Motor neuron (in vitro differentiated cells): Measurements from ENCODE around the gene SUSD2. TPM values are rescaled to one million over a fixed set of nuclear protein-coding genes. Genes with fewer than 3 reads are reported as not detected.
A peak's percentile ranks its signal among the peaks of the same experiment; 100 is the strongest.
"Not testable (repeated sequence)": the region's sequence is repeated elsewhere in the genome, so short reads cannot be mapped to it uniquely, and the experiment has no call there.

Source experiments
- ATAC-seq, 8 experiments: fragments of 200-7000 bp; cut with Tn5 transposase; replicated peaks in 6 of 8; 2 replicates each; pipeline ENCODE4 v1.8.0; 2021; ENCODE audit warnings: mild to moderate bottlenecking in 8 of 8, moderate library complexity in 8 of 8
- H3K27ac ChIP-seq, 2 donors: fragments of 250-450 bp; sonication (Bioruptor Pico); 2 replicates each; pipeline ENCODE4 v1.9.0; 2021; ENCODE audit warnings: antibody characterized with exemption in 2 of 2, mild to moderate bottlenecking in 2 of 2, moderate library complexity in 1 of 2
- H3K4me1 ChIP-seq, 2 donors: fragments of 250-450 bp; sonication (Bioruptor Pico); replicated peaks in 1 of 2; 2 replicates each; pipeline ENCODE4 v1.6.1; 2021; ENCODE audit warnings: antibody characterized with exemption in 2 of 2, mild to moderate bottlenecking in 2 of 2, moderate library complexity in 1 of 2
- H3K4me3 ChIP-seq, 5 donors: fragments of 250-450 bp; sonication (Bioruptor Pico); 2 replicates each; pipeline ENCODE4 v1.9.0; 2021; ENCODE audit warnings: antibody characterized with exemption in 5 of 5, mild to moderate bottlenecking in 5 of 5, moderate library complexity in 4 of 5
- WGBS, 10 experiments: fragments of 450-650 bp; shearing (Covaris generic); methylation state at CpG; one replicate each; pipeline ENCODE4 v1.0.0; 2022; 5-methylcytosine and 5-hydroxymethylcytosine counted together
- in situ Hi-C, 9 experiments: fragments of 400-800 bp; cut with MboI; loops; one replicate each; pipeline ENCODE4 v1.15.0; 2021; ENCODE audit warnings: low sequenced_read_pairs in 9 of 9, low pct_unique_long_range_greater_than_20kb in 2 of 9; ENCODE audit not compliant: unreplicated experiment in 9 of 9
- total RNA-seq, 8 experiments: library from RNA; unstranded; fragments of 300-600 nt; gene quantifications; 2 replicates each; pipeline versions ENCODE4 v1.2.3 to v1.2.4, GENCODE V29; 2022

The SUSD2 gene, protein sequence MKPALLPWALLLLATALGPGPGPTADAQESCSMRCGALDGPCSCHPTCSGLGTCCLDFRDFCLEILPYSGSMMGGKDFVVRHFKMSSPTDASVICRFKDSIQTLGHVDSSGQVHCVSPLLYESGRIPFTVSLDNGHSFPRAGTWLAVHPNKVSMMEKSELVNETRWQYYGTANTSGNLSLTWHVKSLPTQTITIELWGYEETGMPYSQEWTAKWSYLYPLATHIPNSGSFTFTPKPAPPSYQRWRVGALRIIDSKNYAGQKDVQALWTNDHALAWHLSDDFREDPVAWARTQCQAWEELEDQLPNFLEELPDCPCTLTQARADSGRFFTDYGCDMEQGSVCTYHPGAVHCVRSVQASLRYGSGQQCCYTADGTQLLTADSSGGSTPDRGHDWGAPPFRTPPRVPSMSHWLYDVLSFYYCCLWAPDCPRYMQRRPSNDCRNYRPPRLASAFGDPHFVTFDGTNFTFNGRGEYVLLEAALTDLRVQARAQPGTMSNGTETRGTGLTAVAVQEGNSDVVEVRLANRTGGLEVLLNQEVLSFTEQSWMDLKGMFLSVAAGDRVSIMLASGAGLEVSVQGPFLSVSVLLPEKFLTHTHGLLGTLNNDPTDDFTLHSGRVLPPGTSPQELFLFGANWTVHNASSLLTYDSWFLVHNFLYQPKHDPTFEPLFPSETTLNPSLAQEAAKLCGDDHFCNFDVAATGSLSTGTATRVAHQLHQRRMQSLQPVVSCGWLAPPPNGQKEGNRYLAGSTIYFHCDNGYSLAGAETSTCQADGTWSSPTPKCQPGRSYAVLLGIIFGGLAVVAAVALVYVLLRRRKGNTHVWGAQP
- total RNA-seq, result 1 to 10 TPM in 5 of 8 experiments, under 1 TPM in 3; 0.22 to 7.6 (median 1.3) TPM

DNA sequence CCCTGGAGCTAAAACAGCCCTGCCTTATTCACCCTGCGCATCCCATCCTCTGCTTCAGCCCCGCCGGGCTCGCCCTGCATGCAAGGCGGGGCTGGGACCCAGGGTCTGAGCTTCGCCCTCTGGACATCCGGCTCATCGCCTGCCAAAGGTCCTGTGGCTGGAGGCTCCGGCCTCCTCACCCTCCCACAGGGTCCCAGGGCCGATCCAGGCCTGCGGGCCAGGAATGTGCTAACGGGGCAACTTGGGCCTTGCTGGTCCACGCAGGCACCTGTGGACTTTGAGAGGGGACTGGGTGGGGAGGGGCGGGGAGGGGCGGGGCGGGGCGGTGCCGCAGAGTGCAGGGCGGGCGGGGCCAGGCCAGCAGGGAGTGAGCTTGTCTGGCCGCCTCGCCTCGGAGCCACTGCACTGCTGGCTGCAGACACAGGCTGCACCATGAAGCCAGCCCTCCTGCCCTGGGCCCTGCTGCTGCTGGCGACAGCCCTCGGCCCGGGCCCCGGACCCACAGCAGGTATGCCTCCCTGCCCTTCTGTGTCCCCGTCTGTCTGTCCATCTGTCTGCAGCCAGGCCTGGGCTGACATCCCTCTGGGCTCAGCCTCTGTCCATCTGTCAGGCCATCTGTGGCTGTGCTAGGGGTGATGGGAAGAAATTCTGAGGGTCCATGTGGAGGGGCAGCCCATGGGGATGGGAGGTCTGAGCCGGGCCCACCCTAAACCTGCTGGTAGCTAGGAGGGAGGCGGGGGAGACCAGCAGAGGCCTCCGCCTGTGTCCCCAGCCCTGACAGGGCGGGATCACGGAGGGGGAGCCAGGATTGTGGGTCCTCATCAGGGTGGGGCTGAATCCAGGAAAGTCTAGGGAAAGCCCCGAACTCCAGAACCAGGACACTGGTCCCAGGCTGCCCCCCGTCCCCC lies at the start of gene SUSD2:
TSS of gene SUSD2 (plus strand) at position 400 of the 908 bp plus-strand sequence. CDS start at position 433, 33 bp downstream.
- Histone ChIP-seq H3K4me1 (peaks cover 13 to 14% of the 10 kb centered on the region in 2 donors), H3K4me3 (no peak within 1 kb of the TSS), H3K27ac (no peak within 1 kb of the TSS)
- in situ Hi-C loops, result no loop called here
- WGBS, 10 experiments, result 10 to 80% (median 60%) methylated on average over 1 to 6 of the region's 35 CpGs; no CpG with 5 or more reads in 7 of the 10 experiments
- ATAC-seq, result peak; percentile 52 to 74 (median 70)

DNA sequence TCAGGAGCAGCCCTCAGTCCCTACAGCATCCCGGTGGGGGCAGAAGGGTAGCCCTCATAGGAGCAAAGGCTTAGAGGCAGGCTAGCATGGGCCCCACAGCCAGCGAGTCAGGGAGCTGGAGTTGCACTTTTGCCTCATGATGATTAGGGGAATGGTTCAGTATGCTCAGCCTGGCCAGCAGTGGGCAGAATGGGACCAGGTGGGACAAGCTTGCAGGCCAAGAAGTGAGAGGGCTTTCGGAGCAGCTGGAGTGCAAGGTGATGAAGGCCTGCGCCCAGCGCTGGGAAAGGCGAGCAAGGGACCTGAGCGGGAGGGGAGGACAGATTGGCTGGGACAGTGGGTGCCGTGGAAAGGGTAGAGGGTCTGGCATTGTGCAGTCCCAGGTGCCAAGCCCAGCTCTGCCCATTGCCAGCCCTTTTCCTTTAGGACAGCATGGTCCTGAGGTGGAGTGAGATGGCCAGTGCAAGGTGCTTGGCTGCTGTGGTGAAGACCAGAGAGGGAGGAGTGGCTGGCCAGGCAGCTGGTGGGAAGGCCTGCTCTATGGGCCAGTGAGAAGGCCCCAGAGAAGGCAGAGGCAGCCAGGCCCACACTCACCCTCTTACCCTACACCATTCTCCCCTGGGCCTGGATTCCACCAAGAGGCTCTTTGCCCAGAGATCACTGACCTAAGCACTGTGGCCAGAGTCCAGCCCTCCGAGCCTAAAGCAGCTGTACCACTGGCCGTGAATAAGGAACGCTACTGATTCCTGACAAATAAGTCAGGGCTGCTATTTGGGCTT lies 47.9 kb upstream of the SUSD2 start:
- no peak overlapping the region for H3K4me3 ChIP-seq
- H3K27ac ChIP-seq, result no peak overlapping the region
- in situ Hi-C loops, result no loop called here
- 78 to 100% (median 91%) methylated on average over 1 to 5 of the region's 11 CpGs; no CpG with 5 or more reads in 4 of the 10 experiments for WGBS, 10 experiments
- ATAC-seq, result peak in 4 of 8 experiments; percentile 9 to 41 (median 17)
- H3K4me1 ChIP-seq, result peaks cover 8 to 13% of the 10 kb centered on the region in 2 donors

DNA sequence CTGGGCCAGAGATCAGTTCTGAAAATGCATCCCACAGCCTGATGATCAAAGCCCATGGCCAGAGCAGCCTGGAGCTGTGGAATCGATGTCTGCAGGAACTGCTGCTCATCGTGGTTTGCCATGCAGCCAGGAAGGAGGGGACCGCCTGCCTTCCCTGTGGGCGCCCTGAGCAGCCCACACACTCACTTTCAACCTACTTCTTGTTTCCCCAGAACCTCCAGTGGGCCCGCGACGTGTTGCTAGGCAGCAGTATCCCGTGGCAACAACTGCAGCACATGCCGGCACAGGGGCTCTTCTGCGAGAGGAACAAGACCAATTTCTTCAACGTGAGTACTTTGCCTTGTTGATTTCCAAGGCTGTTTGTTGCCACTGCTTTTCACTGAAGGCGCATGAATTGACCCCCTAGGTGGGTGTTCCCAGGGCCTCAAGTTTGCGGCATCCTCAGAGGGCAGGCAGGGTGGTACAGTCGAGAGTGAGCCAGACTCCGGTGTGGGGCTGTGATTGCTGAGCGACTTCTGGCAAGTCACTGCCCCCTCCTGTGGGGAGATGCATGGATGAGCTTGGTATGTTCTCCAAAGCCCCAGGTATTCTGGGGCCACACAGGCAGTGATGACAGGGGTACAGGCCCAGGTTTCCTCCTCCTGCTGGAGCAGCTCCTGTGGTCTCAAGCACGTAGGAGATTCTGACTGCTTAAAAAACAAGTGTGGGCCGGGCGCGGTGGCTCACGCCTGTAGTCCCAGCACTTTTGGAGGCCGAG lies 47.0 kb upstream of the SUSD2 start:
- in situ Hi-C loops, result no loop called here
- WGBS, 10 experiments, result 18 to 100% (median 84%) methylated on average over 1 to 10 of the region's 22 CpGs; no CpG with 5 or more reads in 2 of the 10 experiments
- ATAC-seq, result peak in 5 of 8 experiments; percentile 82 to 91 (median 89)
- Histone ChIP-seq H3K27ac (no peak overlapping the region), H3K4me3 (no peak overlapping the region), H3K4me1 (peaks cover 8 to 13% of the 10 kb centered on the region in 2 donors)

DNA sequence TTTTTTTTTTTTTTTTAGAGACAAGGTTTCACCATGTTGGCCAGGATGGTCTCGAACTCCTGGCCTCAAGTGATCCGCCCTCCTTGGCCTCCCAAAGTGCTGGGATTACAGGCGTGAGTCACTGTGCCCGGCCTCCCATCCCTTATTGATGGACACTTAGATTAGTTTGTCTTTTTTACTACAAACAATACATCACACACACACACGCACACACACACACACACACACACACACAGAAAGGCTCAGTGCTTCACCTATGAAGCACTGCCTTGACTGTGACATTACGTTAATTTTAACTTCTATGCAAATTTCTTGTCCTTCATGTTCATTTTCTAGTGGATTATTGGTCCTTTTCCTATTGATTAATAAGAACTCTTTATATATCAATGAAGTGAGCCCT lies 44.8 kb upstream of the SUSD2 start:
- H3K4me3 ChIP-seq, H3K27ac ChIP-seq, in situ Hi-C loops, ATAC-seq: not testable (repeated sequence)
- WGBS, 10 experiments, result 81 to 100% (median 94%) methylated on average over 1 to 5 of the region's 6 CpGs; no CpG with 5 or more reads in 2 of the 10 experiments
- H3K4me1 ChIP-seq, result peaks cover 8 to 13% of the 10 kb centered on the region in 2 donors

DNA sequence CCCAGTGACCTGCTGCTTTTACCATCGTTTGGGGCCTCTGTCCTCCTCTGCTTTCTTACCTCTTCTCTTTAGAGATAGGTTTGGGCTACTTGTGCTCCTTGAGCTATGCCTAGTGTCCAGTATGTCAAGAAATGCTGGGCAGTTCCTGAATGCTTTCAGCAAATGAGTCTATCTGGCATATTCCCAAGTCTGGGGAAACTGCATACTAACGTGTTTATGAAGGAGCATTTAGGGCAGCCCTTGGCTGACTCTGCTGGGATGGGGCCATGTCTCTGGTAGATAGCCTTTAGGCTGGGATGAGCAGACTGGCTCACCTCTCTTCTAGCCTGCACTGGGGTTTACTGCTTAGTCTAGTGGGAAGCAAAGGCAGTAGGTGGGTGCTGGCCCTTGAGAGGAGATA lies 43.7 kb upstream of the SUSD2 start:
- Histone ChIP-seq H3K4me1 (peaks cover 8 to 13% of the 10 kb centered on the region in 2 donors), H3K27ac (no peak overlapping the region), H3K4me3 (no peak overlapping the region)
- 23 to 100% (median 100%) methylated on average over 1 to 2 of the region's 2 CpGs; no CpG with 5 or more reads in 5 of the 10 experiments for WGBS, 10 experiments
- in situ Hi-C loops, result no loop called here
- ATAC-seq, result peak in 3 of 8 experiments; percentile 23 to 83 (median 78)

DNA sequence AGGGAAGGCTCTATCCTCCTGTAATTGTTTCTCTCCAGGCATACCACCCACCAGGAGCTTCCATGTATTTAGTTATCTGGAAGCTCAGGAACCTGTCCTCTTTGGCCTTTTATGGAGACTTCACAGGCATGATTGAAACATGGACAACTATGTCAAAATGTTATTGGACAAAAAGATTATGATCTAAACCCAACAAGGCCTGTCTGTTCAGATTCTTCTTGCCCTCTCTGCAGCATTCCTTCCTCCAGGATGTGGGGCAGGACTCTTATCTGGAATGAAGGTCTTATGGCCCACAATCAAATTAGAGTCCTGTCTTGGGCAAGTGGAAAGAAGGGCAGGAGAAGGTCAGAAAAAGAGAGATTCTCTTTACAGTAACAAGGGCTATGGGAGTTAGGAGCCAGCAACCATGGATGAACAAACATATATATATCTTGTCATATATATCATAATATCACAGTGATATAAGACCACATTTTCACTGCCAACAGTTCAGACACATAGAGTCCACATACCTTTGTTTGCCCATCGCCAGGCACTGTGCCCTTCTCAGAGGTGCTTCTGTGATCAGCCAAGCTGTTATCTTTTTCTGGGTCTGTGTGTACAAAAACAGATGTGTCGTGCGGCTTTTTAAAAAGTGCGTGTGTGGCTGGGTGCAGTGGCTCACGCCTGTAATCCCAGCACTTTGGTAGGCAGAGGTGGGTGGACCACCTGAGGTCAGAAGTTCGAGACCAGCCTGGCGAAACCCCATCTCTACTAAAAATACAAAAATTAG lies 42.5 kb upstream of the SUSD2 start:
- Histone ChIP-seq H3K27ac (no peak overlapping the region), H3K4me3 (no peak overlapping the region), H3K4me1 (peaks cover 6 to 9% of the 10 kb centered on the region in 2 donors)
- in situ Hi-C loops, result no loop called here
- 96 to 100% (median 100%) methylated on average over 1 to 4 of the region's 7 CpGs; no CpG with 5 or more reads in 4 of the 10 experiments for WGBS, 10 experiments
- ATAC-seq, result no peak

DNA sequence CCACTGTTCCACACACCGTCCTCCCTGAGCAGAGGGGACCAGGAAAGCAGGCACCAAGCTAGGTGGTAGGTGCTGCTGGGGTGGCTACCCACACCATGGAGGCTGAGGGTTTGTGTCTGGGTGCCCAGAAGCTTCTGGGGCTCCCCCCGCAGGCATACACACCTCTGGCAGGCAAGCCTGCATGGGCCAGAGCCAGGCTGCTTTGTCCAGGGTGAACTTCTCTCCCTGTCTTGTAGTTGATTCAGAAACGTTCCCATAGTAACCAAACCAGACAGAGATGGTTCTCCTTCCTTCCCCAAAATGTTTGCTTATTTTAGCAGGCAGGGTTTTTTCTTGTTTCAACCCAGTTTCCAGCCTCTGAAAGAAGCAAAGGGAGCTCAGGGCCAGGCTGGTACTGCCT lies 40.9 kb upstream of the SUSD2 start:
- in situ Hi-C loops, result no loop called here
- Histone ChIP-seq H3K4me3 (no peak overlapping the region), H3K4me1 (peaks cover 0 to 1% of the 10 kb centered on the region in 2 donors), H3K27ac (no peak overlapping the region)
- ATAC-seq, result no peak
- WGBS, 10 experiments, result 8 to 100% (median 42%) methylated on average over 1 to 2 of the region's 3 CpGs; no CpG with 5 or more reads in 6 of the 10 experiments

DNA sequence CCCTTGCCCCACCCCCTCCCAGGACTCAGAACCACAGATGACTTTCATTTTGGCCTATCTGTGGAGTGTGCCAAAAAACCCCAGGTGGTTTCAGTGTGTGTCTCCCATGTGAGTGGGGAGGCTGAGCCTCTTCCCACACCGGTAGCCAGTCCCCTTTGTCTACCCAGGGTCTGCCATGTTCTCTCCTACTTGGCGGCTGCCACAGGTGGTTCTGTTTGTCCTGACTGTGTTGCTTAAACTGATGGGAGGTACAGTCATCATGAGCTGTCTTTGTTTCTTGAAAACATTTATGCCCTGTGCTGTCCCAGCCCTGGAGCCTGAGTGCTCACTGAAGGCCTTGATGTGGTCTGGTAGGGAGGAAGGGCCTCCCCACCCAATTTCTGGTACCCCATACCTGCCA lies 39.7 kb upstream of the SUSD2 start:
- no peak overlapping the region for H3K27ac ChIP-seq
- 80 to 100% (median 83%) methylated on average over 1 of the region's 2 CpGs; no CpG with 5 or more reads in 7 of the 10 experiments for WGBS, 10 experiments

DNA sequence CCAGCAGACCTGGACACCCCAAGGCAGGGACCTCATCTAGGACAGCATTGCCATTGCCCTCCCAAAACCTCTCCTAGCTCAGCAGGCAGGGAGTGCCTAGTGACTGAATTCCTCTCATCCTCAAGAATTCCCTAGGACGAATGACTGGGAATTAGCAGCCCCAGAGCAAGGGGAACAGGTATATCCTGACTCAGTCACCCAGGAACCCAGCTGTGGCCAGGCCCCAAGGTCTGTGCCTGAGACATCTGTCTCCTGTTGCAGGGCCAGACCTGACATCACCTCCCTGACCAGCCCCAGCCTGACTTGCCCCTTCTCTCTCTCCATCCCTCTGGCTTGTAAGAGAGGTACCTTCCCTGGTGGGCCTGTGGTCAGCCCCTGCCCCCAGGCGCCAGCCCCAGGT lies 39.0 kb upstream of the SUSD2 start:
- no peak overlapping the region for H3K27ac ChIP-seq
- peaks cover 0 to 18% of the 10 kb centered on the region in 2 donors for H3K4me1 ChIP-seq

More for the DNA sequence above, 39.7 kb upstream of the SUSD2 start:
- no peak for ATAC-seq
- Histone ChIP-seq H3K4me3 (no peak overlapping the region), H3K4me1 (peaks cover 0 to 14% of the 10 kb centered on the region in 2 donors)
- in situ Hi-C loops, result no loop called here

DNA sequence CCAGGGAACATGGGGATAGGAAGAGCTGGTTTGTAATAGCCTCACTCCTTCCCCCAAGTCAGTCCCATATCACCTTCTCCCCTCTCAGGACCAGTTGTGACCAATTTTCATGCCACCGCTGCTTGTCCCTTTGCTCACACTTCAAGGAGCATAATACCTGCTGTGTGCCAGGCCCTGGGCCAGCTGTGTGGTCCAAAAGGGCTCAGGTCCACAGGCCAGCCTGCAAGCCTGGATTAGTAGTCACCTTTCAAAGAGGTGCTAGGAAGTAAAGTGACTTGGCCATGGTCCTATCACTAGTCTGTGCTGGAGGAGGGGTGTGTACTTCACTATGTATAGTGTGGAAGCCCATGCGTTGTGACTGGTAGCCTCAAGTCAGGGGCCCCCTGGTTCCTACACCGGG lies 38.5 kb upstream of the SUSD2 start:
- in situ Hi-C loops, result no loop called here
- no peak for ATAC-seq
- 87 to 100% (median 100%) methylated on average over 1 to 3 of the region's 3 CpGs; no CpG with 5 or more reads in 5 of the 10 experiments for WGBS, 10 experiments
- Histone ChIP-seq H3K27ac (no peak overlapping the region), H3K4me1 (peaks cover 0 to 20% of the 10 kb centered on the region in 2 donors), H3K4me3 (no peak overlapping the region)

More for the DNA sequence above, 39.0 kb upstream of the SUSD2 start:
- in situ Hi-C loops, result no loop called here
- ATAC-seq, result no peak
- H3K4me3 ChIP-seq, result no peak overlapping the region
- WGBS, 10 experiments, result 50 to 86% (median 60%) methylated on average over 1 of the region's 2 CpGs; no CpG with 5 or more reads in 7 of the 10 experiments
